GM12892 (cell line): Measurements from ENCODE around the gene SBSN.

Experiments used
- POLR2A ChIP-seq: IDR thresholded peaks from 2 replicates; pipeline ENCODE4 v1.6.1; 2011; ENCODE audit warnings: low read depth, low read length, control low read depth
- TAF1 ChIP-seq: IDR thresholded peaks from 2 replicates; pipeline ENCODE4 v1.6.1; 2011; ENCODE audit warnings: low read depth, mild to moderate bottlenecking, control low read depth, low read length, borderline replicate concordance

- TF ChIP-seq TAF1 (no peak), POLR2A (no peak)
Measured at GRCh38 chr19:35557539-35558399, 29.7 kb upstream of the SBSN start.
